Aorta (tissue), 5 donors: ENCODE data around the gene DHRSX. TPM values are rescaled to one million over a fixed set of nuclear protein-coding genes. Genes with fewer than 3 reads are reported as not detected.
"Not testable (repeated sequence)": the region's sequence is repeated elsewhere in the genome, so short reads cannot be mapped to it uniquely, and the experiment has no call there.

Source experiments
- ATAC-seq: fragments of 200-7000 bp; cut with Tn5 transposase; one replicate; pipeline ENCODE4 v1.9.1; 2022; ENCODE audit warnings: moderate library complexity; ENCODE audit not compliant: low FRiP score
- DNase-seq, 2 donors: peaks; one replicate each; pipeline ENCODE4 v3.0.0-alpha.2; 2020
- H3K27ac ChIP-seq, 2 donors: one replicate each; pipeline ENCODE4 v1.5.1; 2013; ENCODE audit warnings: low read length in 2 of 2, mild to moderate bottlenecking in 2 of 2, moderate library complexity in 2 of 2, control low read depth in 1 of 2, inconsistent platforms in 1 of 2, low read depth in 1 of 2
- H3K27me3 ChIP-seq, 2 donors: one replicate each; pipeline ENCODE4 v1.6.1; 2013; ENCODE audit warnings: control low read depth in 1 of 2, low read length in 1 of 2, mild to moderate bottlenecking in 1 of 2, moderate library complexity in 1 of 2; ENCODE audit not compliant: insufficient read depth in 2 of 2, control insufficient read depth in 1 of 2
- H3K36me3 ChIP-seq, 2 donors: one replicate each; pipeline ENCODE4 v1.6.1; 2013; ENCODE audit warnings: control low read depth in 1 of 2, low read length in 1 of 2, mild to moderate bottlenecking in 1 of 2; ENCODE audit not compliant: insufficient read depth in 2 of 2, control insufficient read depth in 1 of 2
- H3K4me1 ChIP-seq, 2 donors: one replicate each; pipeline ENCODE4 v1.6.1; 2013; ENCODE audit warnings: low read length in 2 of 2, control low read depth in 1 of 2, mild to moderate bottlenecking in 1 of 2, moderate library complexity in 1 of 2; ENCODE audit not compliant: insufficient read depth in 2 of 2, control insufficient read depth in 1 of 2
- H3K4me3 ChIP-seq, 2 donors: one replicate each; pipeline ENCODE4 v1.5.1; 2013; ENCODE audit warnings: low read length in 2 of 2, control low read depth in 1 of 2, mild to moderate bottlenecking in 1 of 2
- H3K9me3 ChIP-seq: one replicate; pipeline ENCODE4 v1.6.1; 2013; ENCODE audit warnings: mild to moderate bottlenecking, low read length; ENCODE audit not compliant: control insufficient read depth
- WGBS, 2 donors: extraction: QIAGEN DNeasy Blood & Tissue Kit; methylation state at CpG; one replicate each; pipeline ENCODE4 v1.1.7; 2013; 5-methylcytosine and 5-hydroxymethylcytosine counted together
- intact Hi-C, 2 donors: fragments of 100-400 bp; cut with DNase I; formaldehyde crosslinking; loops; one replicate each; pipeline versions ENCODE4 v1.14.2 to v1.15.0; 2022
- polyA plus RNA-seq, 2 donors: library from polyadenylated mRNA; stranded (reverse); fragments of 200-250 nt; gene quantifications; one replicate each; pipeline ENCODE4 v1.2.3, GENCODE V29; 2013
- total RNA-seq, 2 donors: library from RNA; stranded (reverse); fragmentation: NEBNext Ultra II Directional; extraction: Animal tissue kit (Norgen Biotek cat#: 25700); gene quantifications; one replicate each; pipeline ENCODE4 v1.2.1, GENCODE V29; 2021
- donor health status: healthy with polysubstance abuse.
- donor health status: Bipolar disorder and iron deficiency.
- donor health status: DM: no; HTN: no; CAD: no.
- donor health status: DM: no; HTN: no; CAD: no.
- donor health status: DM: yes; HTN: yes; CAD: no.

DHRSX gene
- total and polyA plus RNA-seq, 4 donors, result 6.0 to 21.8 (median 11.7) TPM

DNA sequence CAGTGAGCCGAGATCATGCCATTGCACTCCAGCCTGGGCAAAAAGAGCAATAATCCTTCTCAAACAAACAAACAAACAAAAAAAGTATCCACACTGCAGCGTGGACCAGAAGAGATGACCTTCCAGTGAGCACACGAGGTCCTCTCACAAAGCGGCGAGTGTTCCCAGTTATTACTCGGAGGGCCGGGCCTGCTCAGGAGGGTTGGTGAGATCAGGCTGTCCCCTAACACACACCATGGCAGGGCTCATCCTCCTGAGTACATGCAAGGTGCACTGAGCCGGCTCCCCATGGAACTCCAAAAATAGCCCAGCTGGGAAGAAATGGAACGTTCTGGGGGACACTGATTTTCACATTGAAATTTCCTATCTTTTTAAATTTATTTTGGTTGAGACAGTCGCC, 40.7 kb downstream of the DHRSX start:
- DNase-seq, H3K4me1 ChIP-seq, H3K27me3 ChIP-seq, intact Hi-C loops, ATAC-seq, H3K4me3 ChIP-seq, H3K27ac ChIP-seq, H3K9me3 ChIP-seq, H3K36me3 ChIP-seq: not testable (repeated sequence)
- 94 to 95% methylated on average over 10 of the region's 10 CpGs for WGBS, 2 donors

DNA sequence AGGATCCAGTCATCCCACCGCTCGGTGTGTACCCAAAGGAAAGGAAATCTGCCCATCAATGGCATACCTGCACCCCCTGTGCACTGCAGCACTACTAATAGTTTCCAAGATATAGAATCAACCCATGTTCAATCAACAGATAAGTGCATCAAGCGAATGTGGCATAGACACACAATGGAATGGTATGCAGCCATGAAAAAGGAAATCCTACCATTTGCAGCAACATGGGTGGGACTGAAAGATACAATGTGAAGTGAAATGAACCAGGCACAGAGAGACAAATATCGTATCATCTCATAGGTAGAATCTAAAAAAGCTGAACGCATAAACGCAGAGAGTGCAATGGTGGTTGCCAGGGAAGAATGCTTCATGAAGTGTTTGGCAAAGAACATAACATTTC, 42.5 kb downstream of the DHRSX start:
- Histone ChIP-seq H3K9me3 (no peaks in the 10 kb centered on the region), H3K27me3 (no peaks in the 10 kb centered on the region), H3K27ac (no peak overlapping the region), H3K36me3 (no peaks in the 10 kb centered on the region), H3K4me1 (peaks cover 0 to 2% of the 10 kb centered on the region in 2 donors), H3K4me3 (no peak overlapping the region)
- WGBS, 2 donors, result 89 to 98% methylated on average over 6 of the region's 6 CpGs
- intact Hi-C loops, result no loop called here
- DNase-seq, result no peak
- no peak for ATAC-seq

DNA sequence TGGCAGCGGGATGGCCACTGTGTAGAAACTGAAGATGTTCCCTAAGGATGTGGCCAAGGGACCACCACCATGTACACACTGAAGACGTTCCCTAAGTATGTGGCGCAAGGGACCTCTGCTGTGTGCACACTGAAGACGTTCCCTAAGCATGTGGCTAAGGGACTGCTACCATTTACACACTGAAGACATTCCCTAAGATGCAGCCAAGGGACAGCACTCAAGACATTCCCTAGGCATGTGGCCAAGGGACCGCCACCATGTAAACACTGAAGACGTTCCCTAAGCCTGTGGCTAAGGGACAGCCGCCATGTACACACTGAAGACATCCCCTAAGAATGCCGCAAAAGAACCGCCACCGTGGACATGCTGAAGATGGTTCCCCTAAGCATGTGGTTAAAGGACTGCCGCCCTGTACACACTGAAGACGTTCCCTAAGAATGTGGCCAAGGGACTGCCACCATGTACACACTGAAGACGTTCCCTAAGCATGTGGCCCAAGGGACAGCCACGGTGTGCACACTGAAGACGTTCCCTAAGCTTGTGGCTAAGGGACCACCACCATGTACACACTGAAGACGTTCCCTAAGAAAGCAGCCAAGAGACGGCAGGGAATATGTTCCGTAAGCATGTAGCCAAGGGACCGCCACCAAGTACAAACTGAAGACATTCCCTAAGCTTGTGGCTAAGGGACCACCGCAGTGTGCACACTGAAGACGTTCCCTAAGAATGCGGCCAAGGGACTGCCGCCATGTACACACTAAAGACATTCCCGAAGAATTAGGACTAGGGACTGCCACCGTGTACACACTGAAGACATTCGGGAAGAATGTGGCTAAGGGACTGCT, 43.3 kb downstream of the DHRSX start:
- ATAC-seq (no peak), DNase-seq (no peak)
- no peak overlapping the region for H3K27ac ChIP-seq
- intact Hi-C loops, result no loop called here
- H3K36me3 ChIP-seq, result no peaks in the 10 kb centered on the region
- no peak overlapping the region for H3K4me3 ChIP-seq
- peaks cover 0 to 2% of the 10 kb centered on the region in 2 donors for H3K4me1 ChIP-seq
- no peaks in the 10 kb centered on the region for H3K27me3 ChIP-seq
- WGBS, 2 donors, result 88 to 91% methylated on average over 26 of the region's 26 CpGs
- no peaks in the 10 kb centered on the region for H3K9me3 ChIP-seq

DNA sequence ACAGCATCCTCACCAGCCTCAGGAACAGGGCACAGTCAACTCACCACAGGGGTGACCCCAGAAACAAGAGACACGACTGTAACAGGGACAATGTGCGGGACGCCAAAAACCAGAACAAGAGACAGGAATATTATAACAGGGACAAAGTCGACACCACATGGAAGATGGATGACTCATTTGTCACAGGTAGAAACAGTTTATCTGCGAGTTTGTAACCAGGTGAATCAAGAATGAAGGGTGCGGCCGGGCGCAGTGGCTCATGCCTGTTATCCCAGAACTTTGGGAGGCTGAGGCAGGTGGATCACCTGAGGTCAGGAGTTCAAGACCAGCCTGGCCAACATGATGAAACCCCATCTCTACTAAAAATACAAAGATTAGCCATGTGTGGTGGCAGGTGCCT, 44.7 kb downstream of the DHRSX start:
- H3K9me3 ChIP-seq, H3K4me3 ChIP-seq, H3K36me3 ChIP-seq, DNase-seq, H3K27me3 ChIP-seq, H3K4me1 ChIP-seq, intact Hi-C loops, ATAC-seq, H3K27ac ChIP-seq: not testable (repeated sequence)
- 95 to 96% methylated on average over 8 of the region's 8 CpGs for WGBS, 2 donors

DNA sequence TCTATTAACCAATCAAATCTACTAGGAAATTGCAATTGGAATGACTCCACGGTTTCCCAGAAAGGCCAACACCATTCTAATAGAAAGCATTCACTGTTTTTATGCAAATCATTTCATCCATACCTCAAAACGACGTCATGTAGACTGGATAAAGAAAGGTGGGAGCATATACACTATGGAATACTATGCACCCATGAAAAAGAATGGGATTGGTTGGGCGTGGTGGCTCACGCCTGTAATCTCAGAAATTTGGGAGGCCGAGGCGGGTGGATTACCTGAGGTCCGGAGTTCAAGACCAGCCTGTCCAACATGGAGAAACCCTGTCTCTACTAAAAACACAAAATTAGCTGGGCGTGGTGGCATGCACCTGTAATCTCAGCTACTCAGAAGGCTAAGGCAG, 46.2 kb downstream of the DHRSX start:
- H3K27ac ChIP-seq, H3K27me3 ChIP-seq, H3K9me3 ChIP-seq, DNase-seq, H3K36me3 ChIP-seq, H3K4me1 ChIP-seq, ATAC-seq, intact Hi-C loops, H3K4me3 ChIP-seq: not testable (repeated sequence)
- WGBS, 2 donors, result 92 to 98% methylated on average over 9 of the region's 9 CpGs

DNA sequence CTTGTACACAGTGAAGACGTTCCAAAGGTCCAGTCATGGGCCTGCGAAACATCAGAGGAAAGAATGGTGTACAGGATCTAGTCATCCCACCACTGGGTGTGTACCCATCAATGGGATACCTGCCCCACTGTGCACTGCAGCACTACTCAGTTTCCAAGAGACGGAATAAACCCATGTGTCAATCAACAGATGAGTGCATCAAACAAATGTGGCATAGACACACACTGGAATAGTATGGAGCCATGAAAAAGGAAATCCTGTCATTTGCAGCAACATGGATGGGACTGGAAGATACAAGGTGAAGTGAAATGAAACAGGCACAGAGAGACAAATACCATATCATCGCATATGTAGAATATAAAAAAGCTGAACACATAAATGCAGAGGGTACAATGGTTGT, 48.0 kb downstream of the DHRSX start:
- no peaks in the 10 kb centered on the region for H3K9me3 ChIP-seq
- no peak overlapping the region for H3K4me3 ChIP-seq
- no peak overlapping the region for H3K27ac ChIP-seq
- intact Hi-C loops, result no loop called here
- no peaks in the 10 kb centered on the region for H3K4me1 ChIP-seq
- 94% methylated on average over 4 of the region's 4 CpGs for WGBS, 2 donors
- ATAC-seq, result no peak
- DNase-seq, result no peak
- no peaks in the 10 kb centered on the region for H3K27me3 ChIP-seq
- H3K36me3 ChIP-seq, result no peaks in the 10 kb centered on the region

DNA sequence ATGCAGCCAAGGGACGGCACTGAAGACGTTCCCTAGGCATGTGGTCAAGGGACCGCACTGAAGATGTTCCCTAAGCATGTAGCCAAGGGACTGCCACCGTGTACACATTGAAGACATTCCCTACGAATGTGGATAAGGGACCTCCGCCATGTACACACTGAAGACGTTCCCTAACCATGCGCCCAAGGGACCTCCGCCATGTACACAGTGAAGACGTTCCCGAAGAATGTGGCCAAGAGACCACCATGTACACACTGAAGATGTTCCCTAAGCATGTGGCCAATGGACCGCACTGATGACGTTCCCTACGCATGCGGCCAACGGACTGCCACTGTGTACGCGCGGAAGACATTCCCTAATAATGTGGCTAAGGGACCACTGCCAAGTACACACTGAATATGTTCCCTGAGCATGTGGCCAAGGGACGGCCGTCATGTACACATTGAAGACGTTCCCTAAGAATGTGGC, 48.4 kb downstream of the DHRSX start:
- no peaks in the 10 kb centered on the region for H3K36me3 ChIP-seq
- H3K9me3 ChIP-seq, result no peaks in the 10 kb centered on the region
- ATAC-seq (no peak), DNase-seq (no peak)
- no peaks in the 10 kb centered on the region for H3K4me1 ChIP-seq
- H3K27me3 ChIP-seq, result no peaks in the 10 kb centered on the region
- intact Hi-C loops, result no loop called here
- H3K27ac ChIP-seq, result no peak overlapping the region
- no peak overlapping the region for H3K4me3 ChIP-seq
- 93% methylated on average over 22 of the region's 22 CpGs for WGBS, 2 donors

DNA sequence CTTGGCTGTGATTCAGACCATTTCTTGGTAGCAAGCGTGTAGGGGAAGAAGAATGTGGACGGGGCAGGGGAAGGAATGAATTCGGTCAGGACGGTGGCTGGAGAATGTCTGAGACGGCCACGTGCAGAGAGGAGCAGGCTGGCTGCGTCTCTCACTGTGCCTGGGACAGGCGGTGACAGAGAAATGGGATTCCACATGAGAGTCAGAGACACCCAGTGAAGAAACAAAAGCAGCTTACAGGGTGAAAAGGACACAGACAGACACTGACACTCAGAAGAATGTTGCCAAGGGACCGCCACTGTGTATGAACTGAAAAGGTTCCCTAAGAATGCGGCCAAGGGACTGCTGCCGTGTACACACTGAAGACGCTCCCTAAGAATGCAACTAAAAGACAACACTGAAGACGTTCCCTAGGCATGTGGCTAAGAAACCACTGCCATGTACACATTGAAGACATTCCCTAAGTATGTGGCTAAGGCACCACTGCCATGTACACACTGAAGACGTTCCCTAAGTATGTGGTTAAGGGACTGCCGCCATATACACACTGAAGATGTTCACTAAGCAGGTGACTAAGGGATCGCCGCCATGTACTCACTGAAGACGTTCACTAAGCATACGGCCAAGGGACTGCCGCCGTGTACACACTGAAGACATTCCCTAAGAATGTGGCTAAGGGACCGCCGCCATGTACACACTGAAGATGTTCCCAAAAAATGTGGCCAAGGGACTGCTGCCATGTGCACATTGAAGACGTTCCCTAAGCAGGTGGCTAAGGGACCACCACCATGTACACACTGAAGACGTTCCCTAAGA, 49.1 kb downstream of the DHRSX start:
- Histone ChIP-seq H3K4me1 (no peaks in the 10 kb centered on the region), H3K4me3 (no peak overlapping the region), H3K9me3 (no peaks in the 10 kb centered on the region), H3K27ac (no peak overlapping the region), H3K36me3 (no peaks in the 10 kb centered on the region), H3K27me3 (no peaks in the 10 kb centered on the region)
- DNase-seq (no peak), ATAC-seq (peak; percentile 26)
- 63 to 75% methylated on average over 25 of the region's 25 CpGs for WGBS, 2 donors
- intact Hi-C loops, result no loop called here
